Astrocyte of the spinal cord (primary cell): ENCODE measurements around the gene PLCZ1.
A peak's percentile ranks its signal among the peaks of the same experiment; 100 is the strongest.

Source experiments
- DNase-seq: peaks from one replicate; pipeline ENCODE4 v3.0.0; 2011; ENCODE audit warnings: low read depth, low spot score
- H3K4me3 ChIP-seq: 2 replicates; pipeline ENCODE4 v1.5.1; 2011; ENCODE audit warnings: low read depth, mild to moderate bottlenecking, low read length, moderate library complexity
- CTCF ChIP-seq: IDR thresholded peaks from 2 replicates; pipeline ENCODE4 v1.5.1; 2012; ENCODE audit warnings: low read depth, mild to moderate bottlenecking, low read length, inconsistent platforms
- in situ Hi-C: cut with HindIII; loops from 2 replicates; pipeline ENCODE4 v1.10.0; 2017; ENCODE audit warnings: low sequenced_read_pairs

Gene PLCZ1

DNA sequence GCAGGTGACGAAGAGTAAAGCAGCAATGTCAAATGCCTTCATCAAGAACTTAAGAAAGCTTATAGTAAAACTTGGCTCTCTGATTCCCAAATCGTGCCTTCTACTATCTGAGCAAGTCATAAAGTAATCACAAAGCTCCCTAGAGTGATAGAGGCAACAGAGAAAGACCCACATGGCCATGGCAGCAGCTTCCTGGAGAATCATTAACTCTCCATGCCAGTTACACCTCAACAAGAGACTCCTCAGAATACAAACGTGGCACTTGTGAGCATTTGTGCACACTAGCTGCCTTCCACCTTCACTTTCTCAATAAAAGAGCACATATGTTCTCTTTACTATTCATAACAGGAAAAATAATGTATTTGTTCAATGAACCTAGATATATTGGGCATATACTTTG lies 48.0 kb downstream of the PLCZ1 start:
- DNase-seq: no peak
- no peak for TF ChIP-seq CTCF
- in situ Hi-C loops: no loop called here
- no peak overlapping the region for H3K4me3 ChIP-seq

GRCh38 chr12:18684430-18684829 lies 53.4 kb downstream of the PLCZ1 start:
- no peak for TF ChIP-seq CTCF
- in situ Hi-C loops: no loop called here
- H3K4me3 ChIP-seq: no peak overlapping the region
- no peak for DNase-seq

DNA sequence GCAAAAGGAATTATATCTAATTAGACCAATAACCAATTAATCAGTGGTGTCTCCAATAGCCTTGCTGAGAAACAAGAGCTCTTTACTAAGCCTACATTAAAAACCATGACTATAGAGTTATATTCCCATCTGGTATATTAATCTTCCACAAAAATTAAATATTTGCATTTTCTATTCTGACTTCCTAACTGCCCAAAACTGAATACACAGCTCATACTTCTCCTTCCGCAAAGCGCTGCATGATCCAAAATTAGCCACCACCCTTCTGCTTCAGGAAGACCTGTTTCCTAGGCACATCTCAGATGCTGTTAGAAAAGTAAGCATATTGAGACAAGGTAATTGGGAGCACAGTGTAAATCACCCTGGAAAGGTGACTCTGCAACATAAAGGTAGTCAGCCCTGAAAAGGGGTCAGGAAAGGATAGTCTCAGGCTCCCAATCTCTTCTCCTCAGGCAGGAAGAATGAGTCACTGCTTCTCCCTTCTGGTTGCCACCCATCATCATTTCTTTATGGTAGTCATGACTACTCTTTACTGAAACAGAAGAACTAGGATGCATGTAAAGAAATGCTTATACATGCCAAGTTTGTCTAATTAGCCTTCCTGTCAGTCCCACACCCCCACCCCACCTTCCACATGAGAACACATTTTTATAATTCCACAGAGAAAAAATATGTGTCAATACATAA lies 54.3 kb downstream of the PLCZ1 start:
- in situ Hi-C loops: no loop called here
- DNase-seq: peak; percentile 27
- H3K4me3 ChIP-seq: no peak overlapping the region
- TF ChIP-seq CTCF: no peak

- no peak for DNase-seq
- TF ChIP-seq CTCF: no peak
- H3K4me3 ChIP-seq: no peak overlapping the region
- in situ Hi-C loops: no loop called here
Observed at GRCh38 chr12:18681818-18682217, 56.0 kb downstream of the PLCZ1 start.

GRCh38 chr12:18676996-18677588 lies 60.7 kb downstream of the PLCZ1 start:
- DNase-seq: peak; percentile 12
- in situ Hi-C loops: no loop called here
- TF ChIP-seq CTCF: no peak
- H3K4me3 ChIP-seq: no peak overlapping the region

GRCh38 chr12:18676141-18676540 lies 61.7 kb downstream of the PLCZ1 start:
- no peak overlapping the region for H3K4me3 ChIP-seq
- in situ Hi-C loops: no loop called here
- no peak for TF ChIP-seq CTCF
- no peak for DNase-seq
